ENCODE data around the gene RFX3. TPM values are rescaled to one million over a fixed set of nuclear protein-coding genes. Genes with fewer than 3 reads are reported as not detected.

RFX3 gene
- total RNA-seq, 4 donors from 2014 or later: 7.0 to 11.3 (median 8.6) TPM

GRCh38 chr9:3346549-3346948, 179.3 kb downstream of the RFX3 start:
- DNase-seq (ENCODE audit: low spot score) (no peak), ATAC-seq (ENCODE audit: low FRiP score) (no peak)
- no peak for TF ChIP-seq CTCF (IDR thresholded peaks at IDR 0.05)

- no peak for ATAC-seq (ENCODE audit: low FRiP score)
- no peak for TF ChIP-seq CTCF (IDR thresholded peaks at IDR 0.05)
- no peak for DNase-seq (ENCODE audit: low spot score)
Measured at GRCh38 chr9:3343671-3344070, 182.1 kb downstream of the RFX3 start.

GRCh38 chr9:3342159-3342777, 183.5 kb downstream of the RFX3 start:
- DNase-seq (ENCODE audit: low spot score) (no peak), ATAC-seq (ENCODE audit: low FRiP score) (no peak)
- TF ChIP-seq CTCF (IDR thresholded peaks at IDR 0.05): no peak

GRCh38 chr9:3337515-3338225, 188.1 kb downstream of the RFX3 start:
- ATAC-seq (ENCODE audit: low FRiP score) (peak; percentile 66), DNase-seq (ENCODE audit: low spot score) (no peak)
- no peak for TF ChIP-seq CTCF (IDR thresholded peaks at IDR 0.05)

GRCh38 chr9:3336951-3337350, 188.8 kb downstream of the RFX3 start:
- no peak for DNase-seq (ENCODE audit: low spot score)
- no peak for ATAC-seq (ENCODE audit: low FRiP score)
- no peak for TF ChIP-seq CTCF (IDR thresholded peaks at IDR 0.05)

GRCh38 chr9:3332802-3333201, 193.0 kb downstream of the RFX3 start:
- no peak for TF ChIP-seq CTCF (IDR thresholded peaks at IDR 0.05)
- no peak for DNase-seq (ENCODE audit: low spot score)
- ATAC-seq (ENCODE audit: low FRiP score): no peak

GRCh38 chr9:3331801-3332200, 194.0 kb downstream of the RFX3 start:
- TF ChIP-seq CTCF (IDR thresholded peaks at IDR 0.05): no peak
- no peak for DNase-seq (ENCODE audit: low spot score)
- no peak for ATAC-seq (ENCODE audit: low FRiP score)

Measured in omental fat pad (tissue), 4 donors.